Neural crest cell (in vitro differentiated cells): ENCODE measurements around the gene M6PR. TPM values are rescaled to one million over a fixed set of nuclear protein-coding genes. Genes with fewer than 3 reads are reported as not detected.

Experiments used
- DNase-seq: peaks from one replicate; pipeline ENCODE4 v3.0.0; 2021; ENCODE audit warnings: low read depth, mixed read lengths, low spot score
- H3K27ac Mint-ChIP-seq: one replicate; pipeline ENCODE4 v1.8.0; 2021; ENCODE audit warnings: mild to moderate bottlenecking, mixed read lengths; ENCODE audit not compliant: unreplicated experiment
- H3K27me3 Mint-ChIP-seq: 2 replicates; pipeline ENCODE4 v1.8.0; 2021; ENCODE audit warnings: low read depth, mild to moderate bottlenecking, mixed read lengths
- H3K36me3 Mint-ChIP-seq: 2 replicates; pipeline ENCODE4 v1.8.0; 2021; ENCODE audit warnings: low read depth, mild to moderate bottlenecking, mixed read lengths
- H3K4me1 Mint-ChIP-seq: 2 replicates; pipeline ENCODE4 v1.8.0; 2021; ENCODE audit warnings: mixed read lengths
- H3K4me3 Mint-ChIP-seq: one replicate; pipeline ENCODE4 v1.8.0; 2021; ENCODE audit warnings: mild to moderate bottlenecking, mixed read lengths
- H3K9me3 Mint-ChIP-seq: 2 replicates; pipeline ENCODE4 v1.8.0; 2021; ENCODE audit warnings: mixed read lengths
- total RNA-seq: library from RNA; stranded (reverse); gene quantifications from 2 replicates; pipeline ENCODE4 v1.2.1, GENCODE V29; 2021
- TF ChIP-seq, protein P1 (sequence below): fragments of 200-600 bp; sonication (generic); conservative IDR thresholded peaks from 2 replicates; pipeline ENCODE4 v1.5.0; 2021; ENCODE audit warnings: antibody characterized with exemption, mild to moderate bottlenecking

The M6PR gene
- total RNA-seq, 1 donor from 2014 or later = 143 TPM

DNA sequence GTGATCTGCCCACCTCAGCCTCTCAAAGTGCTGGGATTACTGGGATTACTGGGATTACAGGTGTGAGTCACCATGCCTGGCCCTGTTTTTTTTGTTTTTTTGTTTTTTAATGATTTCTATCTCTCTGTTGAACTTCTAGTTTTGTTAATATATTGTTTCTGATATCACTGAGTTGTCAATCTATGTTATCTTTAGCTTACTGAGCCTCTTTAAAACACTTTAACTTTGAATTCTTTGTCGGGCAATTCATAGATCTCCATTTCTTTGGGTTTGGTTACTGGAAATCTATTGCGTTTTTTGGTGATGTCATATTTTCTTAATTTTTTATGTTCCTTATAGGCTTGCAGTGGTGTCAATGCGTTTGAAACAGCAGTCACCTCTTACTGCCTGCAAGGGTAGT is 30.7 kb upstream of the M6PR start:
- Mint-ChIP-seq H3K27ac (no peak overlapping the region), H3K4me3 (no peak overlapping the region), H3K9me3 (no peaks in the 10 kb centered on the region), H3K4me1 (no peaks in the 10 kb centered on the region), H3K27me3 (no peaks in the 10 kb centered on the region), H3K36me3 (peaks cover 7% of the 10 kb centered on the region)
- TF ChIP-seq, protein P1, sequence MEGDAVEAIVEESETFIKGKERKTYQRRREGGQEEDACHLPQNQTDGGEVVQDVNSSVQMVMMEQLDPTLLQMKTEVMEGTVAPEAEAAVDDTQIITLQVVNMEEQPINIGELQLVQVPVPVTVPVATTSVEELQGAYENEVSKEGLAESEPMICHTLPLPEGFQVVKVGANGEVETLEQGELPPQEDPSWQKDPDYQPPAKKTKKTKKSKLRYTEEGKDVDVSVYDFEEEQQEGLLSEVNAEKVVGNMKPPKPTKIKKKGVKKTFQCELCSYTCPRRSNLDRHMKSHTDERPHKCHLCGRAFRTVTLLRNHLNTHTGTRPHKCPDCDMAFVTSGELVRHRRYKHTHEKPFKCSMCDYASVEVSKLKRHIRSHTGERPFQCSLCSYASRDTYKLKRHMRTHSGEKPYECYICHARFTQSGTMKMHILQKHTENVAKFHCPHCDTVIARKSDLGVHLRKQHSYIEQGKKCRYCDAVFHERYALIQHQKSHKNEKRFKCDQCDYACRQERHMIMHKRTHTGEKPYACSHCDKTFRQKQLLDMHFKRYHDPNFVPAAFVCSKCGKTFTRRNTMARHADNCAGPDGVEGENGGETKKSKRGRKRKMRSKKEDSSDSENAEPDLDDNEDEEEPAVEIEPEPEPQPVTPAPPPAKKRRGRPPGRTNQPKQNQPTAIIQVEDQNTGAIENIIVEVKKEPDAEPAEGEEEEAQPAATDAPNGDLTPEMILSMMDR = no peak
- DNase-seq = no peak

DNA sequence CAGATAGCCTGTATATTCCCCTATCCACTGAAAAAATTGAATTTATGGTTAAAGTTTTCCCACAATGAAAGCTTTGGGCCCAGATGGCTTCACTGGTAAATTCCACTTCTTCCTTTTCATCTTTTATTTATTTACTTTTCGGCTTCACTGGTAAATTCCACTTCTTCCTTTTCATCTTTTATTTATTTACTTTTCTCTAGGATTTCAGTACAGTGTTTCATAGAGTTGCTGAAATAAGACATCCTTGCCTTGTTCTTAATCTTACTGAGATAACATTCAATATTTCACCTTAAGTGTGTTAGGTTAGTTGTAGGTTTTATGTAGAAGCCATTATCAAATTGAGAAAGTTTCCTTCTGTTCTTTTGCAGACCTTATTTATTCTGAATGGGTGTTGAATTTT is 21.0 kb upstream of the M6PR start:
- Mint-ChIP-seq H3K9me3 (peaks cover 10% of the 10 kb centered on the region), H3K4me3 (no peak overlapping the region), H3K36me3 (peaks cover 26% of the 10 kb centered on the region), H3K27ac (no peak overlapping the region), H3K27me3 (no peaks in the 10 kb centered on the region), H3K4me1 (no peaks in the 10 kb centered on the region)
- TF ChIP-seq, protein P1 = no peak
- no peak for DNase-seq

DNA sequence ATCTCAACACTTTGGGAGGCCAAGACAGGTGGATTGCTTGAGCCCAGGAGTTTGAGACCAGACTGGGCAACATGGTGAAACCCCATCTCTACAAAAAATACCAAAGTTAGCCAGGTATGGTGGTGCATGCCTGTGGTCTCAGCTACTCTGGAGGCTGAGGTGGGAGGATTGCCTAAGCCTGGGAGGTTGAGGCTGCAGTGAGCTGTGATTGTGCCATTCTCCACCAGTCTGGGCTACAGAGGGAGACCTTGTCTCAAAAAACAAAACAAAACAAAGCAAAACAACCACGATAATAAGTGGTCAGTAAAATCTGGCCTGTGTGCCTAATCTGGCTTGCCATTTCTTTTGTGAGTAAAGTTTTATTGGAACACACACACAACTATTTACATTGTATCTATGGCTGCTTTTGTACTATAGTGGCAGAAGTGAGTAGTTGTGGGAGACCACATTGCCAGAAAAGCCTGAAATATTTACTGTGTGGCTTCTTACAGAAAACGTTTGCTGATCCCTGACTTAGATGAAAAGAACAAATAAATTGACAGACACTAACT is 20.5 kb upstream of the M6PR start:
- TF ChIP-seq, protein P1 = no peak
- Mint-ChIP-seq H3K4me1 (no peaks in the 10 kb centered on the region), H3K36me3 (peaks cover 24% of the 10 kb centered on the region), H3K27ac (no peak overlapping the region), H3K4me3 (no peak overlapping the region), H3K9me3 (peaks cover 10% of the 10 kb centered on the region), H3K27me3 (no peaks in the 10 kb centered on the region)
- no peak for DNase-seq

DNA sequence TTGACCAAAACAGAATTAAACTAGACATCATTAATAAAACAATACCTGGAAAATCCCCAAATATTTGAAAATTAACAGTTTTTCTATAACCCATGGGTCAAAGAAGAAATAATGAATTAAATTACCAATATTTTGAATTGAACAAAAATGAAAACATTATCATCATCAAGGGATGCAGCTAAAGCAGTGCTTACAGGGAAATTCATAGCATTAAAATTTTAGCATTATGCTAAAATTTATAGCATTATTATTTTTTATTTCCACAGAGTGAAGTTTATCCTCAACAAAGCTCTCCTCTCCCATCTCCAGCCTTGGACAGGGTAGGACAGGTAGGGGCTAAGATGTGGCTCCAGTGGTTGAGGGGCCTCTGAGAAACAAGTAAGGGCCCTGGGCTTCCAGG is 19.3 kb upstream of the M6PR start:
- Mint-ChIP-seq H3K9me3 (peaks cover 12% of the 10 kb centered on the region), H3K36me3 (peaks cover 30% of the 10 kb centered on the region), H3K4me1 (no peaks in the 10 kb centered on the region), H3K27ac (no peak overlapping the region), H3K27me3 (no peaks in the 10 kb centered on the region), H3K4me3 (no peak overlapping the region)
- DNase-seq = no peak
- TF ChIP-seq, protein P1 = no peak

- TF ChIP-seq, protein P1 = no peak
- peaks cover 2% of the 10 kb centered on the region for H3K9me3 Mint-ChIP-seq
- no peaks in the 10 kb centered on the region for H3K27me3 Mint-ChIP-seq
- H3K27ac Mint-ChIP-seq = no peak overlapping the region
- peaks cover 37% of the 10 kb centered on the region for H3K36me3 Mint-ChIP-seq
- no peak for DNase-seq
- H3K4me1 Mint-ChIP-seq = no peaks in the 10 kb centered on the region
- no peak overlapping the region for H3K4me3 Mint-ChIP-seq
These were observed 10.7 kb upstream of the M6PR start for GRCh38 chr12:8960176-8960575.

DNA sequence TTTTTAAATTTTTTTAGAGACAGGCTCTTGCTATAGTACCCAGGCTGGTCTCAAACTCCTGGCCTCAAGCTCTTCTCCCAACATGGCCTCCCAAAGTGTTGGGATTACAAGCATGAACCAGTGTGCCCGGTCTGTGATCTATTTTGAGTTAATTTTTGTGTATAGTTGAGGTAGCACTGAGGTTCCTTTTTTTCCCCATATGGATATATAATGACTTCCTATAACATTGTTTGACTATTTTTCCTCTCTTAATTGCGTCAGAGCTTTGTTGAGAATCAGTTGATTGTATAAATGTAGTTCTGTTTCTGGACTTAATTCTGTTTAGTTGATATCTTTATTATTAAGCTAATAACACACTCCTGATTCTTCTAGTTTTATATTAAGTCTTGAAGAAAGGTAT is 8.6 kb upstream of the M6PR start:
- no peaks in the 10 kb centered on the region for H3K27me3 Mint-ChIP-seq
- no peaks in the 10 kb centered on the region for H3K4me1 Mint-ChIP-seq
- peaks cover 5% of the 10 kb centered on the region for H3K9me3 Mint-ChIP-seq
- H3K27ac Mint-ChIP-seq = no peak overlapping the region
- no peak for DNase-seq
- no peak overlapping the region for H3K4me3 Mint-ChIP-seq
- TF ChIP-seq, protein P1 = no peak
- peaks cover 41% of the 10 kb centered on the region for H3K36me3 Mint-ChIP-seq
